HL-60 (cell line): Measurements from ENCODE around the gene PF4V1.

Experiments used
- DNase-seq, 2 experiments: peaks; one replicate each; pipeline ENCODE4 v3.0.0-alpha.2; 2010 to 2020; ENCODE audit warnings: low read depth in 1 of 2, low spot score in 1 of 2
- H3K27ac ChIP-seq: fragments of 250-450 bp; sonication (Bioruptor Pico); replicated peaks from 2 replicates; pipeline ENCODE4 v1.5.1; 2020; ENCODE audit warnings: mild to moderate bottlenecking, moderate library complexity
- H3K27me3 ChIP-seq: fragments of 250-450 bp; sonication (Bioruptor Pico); 2 replicates; pipeline ENCODE4 v1.5.1; 2021; ENCODE audit warnings: mild to moderate bottlenecking, moderate library complexity; ENCODE audit not compliant: insufficient read depth, poor library complexity, severe bottlenecking
- H3K4me3 ChIP-seq: replicated peaks from 2 replicates; pipeline ENCODE4 v1.5.1; 2011; ENCODE audit warnings: mild to moderate bottlenecking, control low read depth, low read length; ENCODE audit not compliant: insufficient read depth
- GABPA ChIP-seq: IDR thresholded peaks from 2 replicates; pipeline ENCODE4 v1.6.1; 2012; ENCODE audit warnings: low read depth
- POLR2AphosphoS5 ChIP-seq: IDR thresholded peaks from 2 replicates; pipeline ENCODE4 v1.6.1; 2012; ENCODE audit warnings: low read depth
- REST ChIP-seq: IDR thresholded peaks from 2 replicates; pipeline ENCODE4 v1.6.1; 2012; ENCODE audit warnings: low read depth; ENCODE audit not compliant: insufficient replicate concordance
- SPI1 ChIP-seq: IDR thresholded peaks from 2 replicates; pipeline ENCODE4 v1.6.1; 2012; ENCODE audit warnings: low read depth, mild to moderate bottlenecking, borderline replicate concordance
- TF ChIP-seq, protein P1 (sequence below): IDR thresholded peaks from one replicate; pipeline ENCODE4 v1.5.1; 2011; ENCODE audit warnings: low read length, control low read depth, inconsistent platforms; ENCODE audit not compliant: insufficient read depth

The PF4V1 gene

DNA sequence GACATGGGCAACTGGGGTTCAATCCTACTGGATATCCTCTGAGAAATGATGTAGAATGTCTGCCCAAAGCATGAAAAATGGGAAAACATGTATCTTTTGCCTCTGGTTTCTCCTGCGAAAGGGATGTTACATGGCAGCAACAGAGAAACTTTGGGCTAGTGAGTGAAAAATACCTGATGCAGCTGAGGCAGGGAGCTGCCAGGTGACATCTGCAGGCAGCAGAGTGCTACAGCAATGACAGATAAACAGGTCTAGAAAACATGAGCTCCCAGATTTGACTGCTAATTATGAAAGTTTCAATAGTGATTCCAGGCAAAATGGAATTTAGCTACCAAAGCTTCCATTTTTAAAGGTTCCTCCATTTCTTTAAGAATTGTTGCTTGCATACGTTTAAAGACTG is 11.3 kb downstream of the PF4V1 start:
- peak in 1 of 2 experiments; percentile 34 for DNase-seq
- Histone ChIP-seq H3K27me3 (no peaks in the 10 kb centered on the region), H3K27ac (no peak overlapping the region), H3K4me3 (no peak overlapping the region)
- TF ChIP-seq POLR2AphosphoS5: no peak
- TF ChIP-seq, protein P1, sequence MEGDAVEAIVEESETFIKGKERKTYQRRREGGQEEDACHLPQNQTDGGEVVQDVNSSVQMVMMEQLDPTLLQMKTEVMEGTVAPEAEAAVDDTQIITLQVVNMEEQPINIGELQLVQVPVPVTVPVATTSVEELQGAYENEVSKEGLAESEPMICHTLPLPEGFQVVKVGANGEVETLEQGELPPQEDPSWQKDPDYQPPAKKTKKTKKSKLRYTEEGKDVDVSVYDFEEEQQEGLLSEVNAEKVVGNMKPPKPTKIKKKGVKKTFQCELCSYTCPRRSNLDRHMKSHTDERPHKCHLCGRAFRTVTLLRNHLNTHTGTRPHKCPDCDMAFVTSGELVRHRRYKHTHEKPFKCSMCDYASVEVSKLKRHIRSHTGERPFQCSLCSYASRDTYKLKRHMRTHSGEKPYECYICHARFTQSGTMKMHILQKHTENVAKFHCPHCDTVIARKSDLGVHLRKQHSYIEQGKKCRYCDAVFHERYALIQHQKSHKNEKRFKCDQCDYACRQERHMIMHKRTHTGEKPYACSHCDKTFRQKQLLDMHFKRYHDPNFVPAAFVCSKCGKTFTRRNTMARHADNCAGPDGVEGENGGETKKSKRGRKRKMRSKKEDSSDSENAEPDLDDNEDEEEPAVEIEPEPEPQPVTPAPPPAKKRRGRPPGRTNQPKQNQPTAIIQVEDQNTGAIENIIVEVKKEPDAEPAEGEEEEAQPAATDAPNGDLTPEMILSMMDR: peak; percentile 1

- H3K27me3 ChIP-seq: no peaks in the 10 kb centered on the region
- no peak overlapping the region for H3K27ac ChIP-seq
- H3K4me3 ChIP-seq: no peak overlapping the region
- TF ChIP-seq SPI1: no peak
- no peak for DNase-seq
These were observed 11.9 kb downstream of the PF4V1 start for GRCh38 chr4:73864961-73865360.

- no peak for TF ChIP-seq REST
- TF ChIP-seq POLR2AphosphoS5: no peak
- TF ChIP-seq SPI1: no peak
- TF ChIP-seq GABPA: no peak
- TF ChIP-seq, protein P1: no peak
These were observed 12.5 kb downstream of the PF4V1 start for GRCh38 chr4:73865431-73866096.

DNA sequence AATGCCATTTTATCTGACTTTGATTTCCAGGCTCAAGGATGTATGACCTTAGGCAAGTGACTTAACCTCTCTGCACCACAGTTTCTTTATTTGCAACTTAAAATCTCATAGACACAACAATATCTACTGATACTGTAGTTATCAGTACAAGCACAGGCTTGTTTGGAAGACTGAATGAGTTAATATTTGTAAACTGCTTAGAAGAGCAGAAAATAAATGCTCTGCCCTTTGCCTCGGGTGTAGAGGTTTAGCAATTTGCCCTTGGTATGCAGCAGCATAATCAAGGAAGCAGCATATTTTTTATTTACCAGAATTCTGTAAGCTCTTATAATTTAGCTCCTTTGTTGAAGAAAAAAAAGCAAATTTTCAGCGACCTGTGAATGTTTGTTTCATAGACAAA is 13.2 kb downstream of the PF4V1 start:
- DNase-seq: no peak
- Histone ChIP-seq H3K27ac (no peak overlapping the region), H3K4me3 (no peak overlapping the region), H3K27me3 (no peaks in the 10 kb centered on the region)
- no peak for TF ChIP-seq GABPA
- TF ChIP-seq, protein P1: no peak

More at GRCh38 chr4:73865431-73866096, 12.5 kb downstream of the PF4V1 start:
- Histone ChIP-seq H3K27ac (no peak overlapping the region), H3K27me3 (no peaks in the 10 kb centered on the region), H3K4me3 (no peak overlapping the region)
- DNase-seq: no peak

- DNase-seq: no peak
- no peak for TF ChIP-seq POLR2AphosphoS5
- TF ChIP-seq, protein P1: no peak
- no peak for TF ChIP-seq SPI1
- no peak for TF ChIP-seq REST
- no peak for TF ChIP-seq GABPA
- Histone ChIP-seq H3K27me3 (no peaks in the 10 kb centered on the region), H3K4me3 (no peak overlapping the region), H3K27ac (no peak overlapping the region)
These were observed 14.7 kb downstream of the PF4V1 start for GRCh38 chr4:73867783-73868182.
